IMR-90 (cell line): Measurements from ENCODE around the gene PNKD. TPM values are rescaled to one million over a fixed set of nuclear protein-coding genes. Genes with fewer than 3 reads are reported as not detected.

Source experiments
- ATAC-seq: fragments of 200-7000 bp; cut with Tn5 transposase; 2 replicates; pipeline ENCODE4 v1.9.1; 2020; ENCODE audit warnings: low read depth, mild to moderate bottlenecking, moderate library complexity
- BruUV-seq: library from RNA; stranded (reverse); fragments of 400-500 nt; replicated peaks from 2 replicates; lab custom pipeline; 2021; lab: Mats Ljungman, UMichigan
- CTCF ChIA-PET: fragments of 300-600 bp; formaldehyde crosslinking; extraction: SDS; loops from one replicate; lab custom pipeline; 2021; ENCODE audit warnings: antibody characterized with exemption; lab: Yijun Ruan, JAX
- POLR2A ChIA-PET: fragments of 300-600 bp; sonication (Branson Sonifier 250); formaldehyde crosslinking; loops from one replicate; lab custom pipeline; 2022; ENCODE audit warnings: antibody characterized with exemption; ENCODE audit not compliant: unreplicated experiment; lab: Charles Lee
- DNase-seq: peaks from one replicate; pipeline ENCODE4 v3.0.0; 2013
- H2AFZ ChIP-seq: replicated peaks from 2 replicates; pipeline ENCODE3; 2013; ENCODE audit warnings: low read length, mild to moderate bottlenecking; ENCODE audit not compliant: poor library complexity
- H2AK5ac ChIP-seq: 2 replicates; pipeline ENCODE4 v1.6.1; 2013; ENCODE audit warnings: low read depth, low read length, inconsistent platforms
- H2AK9ac ChIP-seq: replicated peaks from 2 replicates; pipeline ENCODE3; 2013; ENCODE audit warnings: mild to moderate bottlenecking, low read depth, low read length, moderate library complexity; ENCODE audit not compliant: poor library complexity
- H2BK120ac ChIP-seq: 2 replicates; pipeline ENCODE4 v1.6.1; 2013; ENCODE audit warnings: low read depth, low read length, inconsistent platforms
- H2BK15ac ChIP-seq: 3 replicates; pipeline ENCODE4 v1.6.1; 2013; ENCODE audit warnings: low read depth, low read length, inconsistent platforms
- H2BK20ac ChIP-seq: 2 replicates; pipeline ENCODE4 v1.6.1; 2013; ENCODE audit warnings: low read depth, mild to moderate bottlenecking, inconsistent platforms, low read length, moderate library complexity
- H2BK5ac ChIP-seq: 2 replicates; pipeline ENCODE4 v1.6.1; 2013; ENCODE audit warnings: mild to moderate bottlenecking, low read depth, low read length, inconsistent platforms; ENCODE audit not compliant: poor library complexity, severe bottlenecking
- H3K14ac ChIP-seq: replicated peaks from 2 replicates; pipeline ENCODE4 v1.6.1; 2013; ENCODE audit warnings: low read depth, low read length, inconsistent platforms
- H3K18ac ChIP-seq: 2 replicates; pipeline ENCODE4 v1.6.1; 2013; ENCODE audit warnings: low read depth, low read length, control low read depth
- H3K23ac ChIP-seq: 2 replicates; pipeline ENCODE4 v1.6.1; 2013; ENCODE audit warnings: low read depth, low read length, inconsistent platforms
- H3K27ac ChIP-seq: 2 replicates; pipeline ENCODE4 v1.5.1; 2013; ENCODE audit warnings: mild to moderate bottlenecking, control low read depth, low read length; ENCODE audit not compliant: insufficient read depth
- H3K27me3 ChIP-seq: 2 replicates; pipeline ENCODE4 v1.6.1; 2013; ENCODE audit warnings: low read length; ENCODE audit not compliant: control insufficient read depth, insufficient read depth
- H3K36me3 ChIP-seq: 2 replicates; pipeline ENCODE4 v1.6.1; 2013; ENCODE audit warnings: low read length, mixed read lengths; ENCODE audit not compliant: control insufficient read depth, insufficient read depth
- H3K4ac ChIP-seq: 2 replicates; pipeline ENCODE4 v1.6.1; 2013; ENCODE audit warnings: low read depth, low read length, inconsistent platforms
- H3K4me1 ChIP-seq: 2 replicates; pipeline ENCODE4 v1.6.1; 2013; ENCODE audit warnings: low read length, mixed read lengths; ENCODE audit not compliant: control insufficient read depth, insufficient read depth
- H3K4me2 ChIP-seq: 2 replicates; pipeline ENCODE4 v1.6.1; 2013; ENCODE audit warnings: low read depth, mild to moderate bottlenecking, control low read depth, low read length, moderate library complexity
- H3K4me3 ChIP-seq: 2 replicates; pipeline ENCODE4 v1.5.1; 2013; ENCODE audit warnings: low read depth, mild to moderate bottlenecking, control low read depth, low read length, moderate library complexity; ENCODE audit not compliant: insufficient read depth
- H3K56ac ChIP-seq: 2 replicates; pipeline ENCODE4 v1.6.1; 2013; ENCODE audit warnings: low read length, inconsistent platforms; ENCODE audit not compliant: insufficient read depth; ENCODE audit errors: extremely low read depth
- H3K79me1 ChIP-seq, 2 experiments: 2 replicates each; pipeline ENCODE4 v1.6.1; 2013; ENCODE audit warnings: low read length in 2 of 2, inconsistent platforms in 1 of 2, low read depth in 1 of 2
- H3K9ac ChIP-seq: 2 replicates; pipeline ENCODE4 v1.6.1; 2013; ENCODE audit warnings: low read depth, low read length, control low read depth
- H3K9me1 ChIP-seq: 2 replicates; pipeline ENCODE4 v1.6.1; 2013; ENCODE audit warnings: low read length, inconsistent platforms; ENCODE audit not compliant: insufficient read depth
- H3K9me3 ChIP-seq: 2 replicates; pipeline ENCODE4 v1.6.1; 2013; ENCODE audit warnings: low read length; ENCODE audit not compliant: control insufficient read depth, insufficient read depth
- H4K20me1 ChIP-seq: 2 replicates; pipeline ENCODE4 v1.6.1; 2013; ENCODE audit warnings: low read length, inconsistent platforms; ENCODE audit not compliant: insufficient read depth
- H4K5ac ChIP-seq: 2 replicates; pipeline ENCODE4 v1.6.1; 2013; ENCODE audit warnings: mild to moderate bottlenecking, low read depth, low read length, control low read depth
- H4K8ac ChIP-seq, 2 experiments: 2 replicates each; pipeline ENCODE4 v1.6.1; 2013; ENCODE audit warnings: low read depth in 2 of 2, low read length in 2 of 2, control low read depth in 1 of 2, inconsistent platforms in 1 of 2
- H4K91ac ChIP-seq: 2 replicates; pipeline ENCODE4 v1.6.1; 2013; ENCODE audit warnings: low read depth, low read length, inconsistent platforms; ENCODE audit not compliant: insufficient read depth
- BHLHE40 ChIP-seq: fragments of 150-350 bp; IDR thresholded peaks from 2 replicates; pipeline ENCODE4 v1.6.1; 2016; ENCODE audit warnings: mild to moderate bottlenecking, low read depth, low read length
- CEBPB ChIP-seq: IDR thresholded peaks from 2 replicates; pipeline ENCODE4 v1.6.1; 2012; ENCODE audit warnings: low read depth, low read length, improper control_type of control experiment
- CHD1 ChIP-seq: IDR thresholded peaks from 2 replicates; pipeline ENCODE4 v1.6.1; 2012; ENCODE audit warnings: low read depth, low read length, improper control_type of control experiment
- CTCF ChIP-seq: conservative IDR thresholded peaks from 2 replicates; pipeline ENCODE4 v1.5.1; 2012; ENCODE audit warnings: mild to moderate bottlenecking, low read depth, low read length, improper control_type of control experiment
- MXI1 ChIP-seq: IDR thresholded peaks from 2 replicates; pipeline ENCODE4 v1.6.1; 2012; ENCODE audit warnings: low read depth, mild to moderate bottlenecking, low read length, moderate library complexity, borderline replicate concordance
- RFX5 ChIP-seq: IDR thresholded peaks from 2 replicates; pipeline ENCODE4 v1.8.0; 2012; ENCODE audit warnings: low read depth, mild to moderate bottlenecking, low read length, moderate library complexity
- SMC3 ChIP-seq: fragments of 150-350 bp; IDR thresholded peaks from 2 replicates; pipeline ENCODE4 v1.6.1; 2016; ENCODE audit warnings: low read depth, mild to moderate bottlenecking, antibody characterized with exemption, low read length, moderate library complexity
- USF2 ChIP-seq: fragments of 150-350 bp; IDR thresholded peaks from 2 replicates; pipeline ENCODE4 v1.6.1; 2017; ENCODE audit warnings: mild to moderate bottlenecking, antibody characterized with exemption, low read length, low read depth
- WGBS, 2 experiments: methylation state at CpG; one replicate each; pipeline versions ENCODE4 v1.1.5 to v1.1.7; 2013; ENCODE audit warnings: missing lambda C conversion rate in 2 of 2; ENCODE audit not compliant: insufficient read length in 1 of 2; ENCODE audit errors: extremely low coverage in 2 of 2; 5-methylcytosine and 5-hydroxymethylcytosine counted together
- dilution Hi-C: fragments of 300-500 bp; cut with HindIII; formaldehyde crosslinking; loops from one replicate; pipeline ENCODE4 v1.14.3; 2018; ENCODE audit warnings: low sequenced_read_pairs; ENCODE audit not compliant: unreplicated experiment
- in situ Hi-C: fragments of 300-500 bp; cut with MboI; formaldehyde crosslinking; loops from 3 replicates; pipeline ENCODE4 v1.14.3; 2019; ENCODE audit warnings: low sequenced_read_pairs, inconsistent platforms, mixed read lengths
- intact Hi-C: fragments of 100-400 bp; cut with micrococcal nuclease; formaldehyde crosslinking; loops from 2 replicates; pipeline ENCODE4 v1.10.0; 2022
- polyA plus RNA-seq, 3 experiments: library from polyadenylated mRNA; depleted of rRNA; stranded (reverse); fragments of >200 nt; gene quantifications; 2 replicates each; pipeline ENCODE4 v1.2.3, GENCODE V29; 2012; ENCODE audit warnings: low replicate concordance in 1 of 3
- total RNA-seq: library from RNA; depleted of rRNA; stranded (reverse); fragments of >200 nt; gene quantifications from 2 replicates; pipeline ENCODE4 v1.2.3, GENCODE V29; 2012

PNKD gene
- total and polyA plus RNA-seq, 2 of the 4 experiments (the other 2 are of a cell fraction), result 19.2 to 68.5 TPM

GRCh38 chr2:218395090-218395444 is 124.7 kb downstream of the PNKD start:
- CTCF ChIA-PET, result no interaction called here
- H3K18ac ChIP-seq, result no peak overlapping the region
- ATAC-seq, result no peak
- no peak overlapping the region for H3K4me3 ChIP-seq
- peak overlapping the region; percentile 16; the same call in 1 of the 2 replicates for H4K91ac ChIP-seq
- H4K20me1 ChIP-seq, result no peaks in the 10 kb centered on the region
- no peak overlapping the region; the same call in 1 of the 2 replicates for H3K4ac ChIP-seq
- H3K14ac ChIP-seq, result no peak overlapping the region
- 0 out of 2 replicates have a peak, but pooled peaks cover 2% of the 10 kb centered on the region for H3K9me1 ChIP-seq
- no peak overlapping the region for H3K27ac ChIP-seq
- POLR2A ChIA-PET, result no interaction called here
- no peak overlapping the region for H3K23ac ChIP-seq
- H2AK9ac ChIP-seq, result no peak overlapping the region
- BruUV-seq, result no TSS peak
- no peaks in the 10 kb centered on the region for H3K36me3 ChIP-seq
- H3K79me1 ChIP-seq, result peaks cover 6 to 13% of the 10 kb centered on the region in 2 experiments; a peak in 3 of 4 replicates
- no peak overlapping the region for H2BK120ac ChIP-seq
- intact Hi-C loops, result no loop called here
- H3K4me2 ChIP-seq, result no peak overlapping the region
- H3K9ac ChIP-seq, result no peak overlapping the region
- in situ Hi-C loops, result loop anchor here (10.0 kb wide), 1 partner anchor 120 kb away; the partner anchor contains the start of genes AAMP and PNKD
- 90% methylated on average over 2 of the region's 6 CpGs; no CpG with 5 or more reads in 1 of the 2 experiments for WGBS, 2 experiments
- no peaks in the 10 kb centered on the region for H3K9me3 ChIP-seq
- TF ChIP-seq CTCF (no peak), CEBPB (no peak), BHLHE40 (no peak), USF2 (no peak), MXI1 (no peak), SMC3 (no peak), CHD1 (no peak), RFX5 (no peak)
- no peaks in the 10 kb centered on the region for H3K27me3 ChIP-seq
- no peak overlapping the region for H2AFZ ChIP-seq
- DNase-seq, result no peak
- H4K8ac ChIP-seq, result no peak overlapping the region; a peak in 1 of 4 replicates
- no peak overlapping the region for H3K56ac ChIP-seq
- dilution Hi-C loops, result no loop called here
- H2AK5ac ChIP-seq, result 0 out of 2 replicates have a peak overlapping the region, but pooled peaks have one; percentile 40
- H2BK20ac ChIP-seq, result no peak overlapping the region
- no peak overlapping the region for H2BK5ac ChIP-seq
- H4K5ac ChIP-seq, result no peak overlapping the region
- peaks cover 21% of the 10 kb centered on the region for H3K4me1 ChIP-seq
- H2BK15ac ChIP-seq, result no peak overlapping the region
